Measurements from ENCODE around the gene GIT2. TPM values are rescaled to one million over a fixed set of nuclear protein-coding genes. Genes with fewer than 3 reads are reported as not detected.
"Not testable (repeated sequence)": the region's sequence is repeated elsewhere in the genome, so short reads cannot be mapped to it uniquely, and the experiment has no call there.

The GIT2 gene
- polyA plus RNA-seq, 1 donor from 2014 or later, result 93.4 TPM

DNA sequence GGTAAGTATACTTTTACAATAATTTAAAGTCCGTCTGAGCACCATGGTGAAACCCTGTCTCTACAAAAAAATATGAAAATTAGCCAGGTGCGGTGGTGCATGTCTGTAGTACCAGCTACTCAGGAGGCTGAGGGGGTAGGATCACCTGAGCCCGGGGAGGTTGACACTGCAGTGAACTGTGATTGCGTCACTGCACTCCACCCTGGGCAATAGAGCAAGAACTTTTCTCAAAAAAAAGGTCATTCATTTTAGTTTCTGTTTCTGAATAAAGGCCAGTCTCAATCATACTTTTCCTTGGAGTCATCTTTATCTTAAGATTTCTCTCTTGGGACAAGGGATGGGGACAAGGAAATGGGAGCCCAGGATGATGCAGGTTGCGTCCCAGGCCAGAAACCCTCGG is 16.0 kb upstream of the GIT2 start:
- Mint-ChIP-seq H3K27ac (peak overlapping the region; percentile 94 to 99 (median 99)), H3K36me3 (peaks cover 9% of the 10 kb centered on the region), H3K4me1 (peaks cover 44 to 52% (median 51%) of the 10 kb centered on the region in 3 donors), H3K27me3 (no peaks in the 10 kb centered on the region), H3K4me3 (peak overlapping the region; percentile 82 to 90 (median 84)), H3K9me3 (no peaks in the 10 kb centered on the region)

DNA sequence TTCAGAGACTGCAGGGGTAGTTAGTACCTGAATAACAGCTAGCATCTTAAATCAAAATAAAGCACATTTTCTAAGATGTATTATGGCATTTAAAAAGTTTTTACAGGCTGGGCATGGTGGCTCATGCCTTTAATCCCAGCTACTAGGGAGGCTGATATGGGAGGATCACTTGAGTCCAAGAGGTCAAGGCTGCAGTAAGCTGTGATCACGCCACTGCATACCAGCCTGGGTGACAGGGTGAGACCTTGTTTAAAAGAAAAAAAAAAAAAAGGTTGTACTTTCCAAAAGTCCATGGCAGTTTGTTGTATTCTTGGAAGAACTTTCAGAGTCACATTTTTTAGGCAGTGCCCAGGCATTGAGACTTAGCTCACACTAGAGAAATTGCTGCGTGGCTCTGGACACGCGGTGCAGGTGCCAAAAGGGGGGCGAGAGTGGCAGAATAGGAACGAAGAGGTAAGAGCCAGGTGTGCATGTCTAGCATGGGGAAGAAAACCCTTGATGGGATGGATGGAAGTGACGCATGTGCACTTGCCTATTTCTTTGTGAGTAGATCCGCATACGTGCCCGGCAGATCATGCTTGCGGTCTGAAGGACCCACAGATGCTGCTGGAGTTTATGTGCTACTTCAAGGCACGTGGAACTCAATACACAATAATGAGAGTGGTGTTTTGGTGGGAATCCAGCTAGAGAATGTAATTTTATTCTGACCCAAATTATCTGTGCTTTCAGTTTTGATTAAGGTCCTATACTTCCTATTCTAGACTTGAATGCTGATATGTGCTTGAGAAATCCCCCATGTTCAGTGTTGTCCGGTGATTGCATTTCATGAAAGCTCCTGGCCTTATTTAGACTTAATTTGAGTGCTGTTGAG is 14.9 kb upstream of the GIT2 start:
- H3K4me3 Mint-ChIP-seq, result peak overlapping the region; percentile 82 to 90 (median 84)

GRCh38 chr12:110008681-110009398 is 12.7 kb upstream of the GIT2 start:
- not testable (repeated sequence) for H3K36me3 Mint-ChIP-seq
- H3K4me1 Mint-ChIP-seq, result peaks cover 54 to 65% (median 64%) of the 10 kb centered on the region in 3 donors
- peak overlapping the region in 3 of 4 donors; percentile 83 to 90 (median 87) for H3K4me3 Mint-ChIP-seq

More for the DNA sequence above, 14.9 kb upstream of the GIT2 start:
- Mint-ChIP-seq H3K27ac (peak overlapping the region; percentile 94 to 99 (median 99)), H3K4me1 (peaks cover 47 to 61% (median 57%) of the 10 kb centered on the region in 3 donors), H3K36me3 (peaks cover 9% of the 10 kb centered on the region), H3K9me3 (no peaks in the 10 kb centered on the region), H3K27me3 (no peaks in the 10 kb centered on the region)

DNA sequence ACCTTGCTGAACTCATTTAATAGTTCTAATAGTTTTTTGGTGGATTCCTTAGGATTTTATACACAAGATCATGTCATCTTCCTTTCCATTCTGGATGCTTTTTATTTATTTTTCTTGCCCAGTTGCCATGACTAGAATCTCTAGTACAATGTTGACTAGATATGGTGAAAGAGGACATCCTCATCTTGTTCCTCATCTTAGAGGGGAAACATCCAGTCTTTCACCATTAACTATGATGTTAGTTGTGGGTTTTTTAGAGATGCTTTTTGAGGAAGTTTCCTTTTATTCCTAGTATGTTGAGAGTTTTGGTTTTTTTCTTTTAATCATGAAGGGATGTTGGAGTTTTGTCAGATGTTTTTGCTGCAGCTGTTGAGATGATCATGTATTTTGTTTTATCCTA is 11.7 kb upstream of the GIT2 start:
- peaks cover 63 to 73% (median 72%) of the 10 kb centered on the region in 3 donors for H3K4me1 Mint-ChIP-seq
- peak overlapping the region; percentile 26 to 94 (median 85) for H3K27ac Mint-ChIP-seq
- no peaks in the 10 kb centered on the region for H3K27me3 Mint-ChIP-seq
- H3K9me3 Mint-ChIP-seq, result no peaks in the 10 kb centered on the region
- H3K36me3 Mint-ChIP-seq, result peaks cover 9% of the 10 kb centered on the region
- peak overlapping the region in 3 of 4 donors; percentile 19 to 74 (median 58) for H3K4me3 Mint-ChIP-seq

More at GRCh38 chr12:110008681-110009398, 12.7 kb upstream of the GIT2 start:
- not testable (repeated sequence) for H3K9me3 Mint-ChIP-seq, H3K27me3 Mint-ChIP-seq
- peak overlapping the region; percentile 94 to 99 (median 99) for H3K27ac Mint-ChIP-seq

DNA sequence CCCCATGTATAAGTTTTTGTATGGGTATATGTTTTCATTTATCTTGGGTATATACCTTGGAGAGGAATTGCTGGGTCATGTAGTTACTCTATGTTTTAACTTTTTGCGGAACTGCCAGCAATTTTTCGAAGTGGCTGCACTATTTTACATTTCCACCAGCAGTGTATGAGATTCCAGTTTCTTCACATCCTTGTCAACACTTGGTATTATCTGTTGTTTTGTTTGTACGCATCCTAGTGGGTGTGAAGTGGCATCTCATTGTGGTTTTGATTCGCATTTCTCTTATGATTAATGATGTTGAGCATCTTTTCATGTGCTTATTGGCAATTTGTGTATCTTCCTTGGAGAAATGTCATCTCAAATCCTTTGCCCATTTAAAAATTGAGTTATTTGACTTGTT is 9.9 kb upstream of the GIT2 start:
- H3K4me3 Mint-ChIP-seq, result peak overlapping the region in 3 of 4 donors; percentile 67 to 91 (median 74)
- no peaks in the 10 kb centered on the region for H3K27me3 Mint-ChIP-seq
- peak overlapping the region in 2 of 3 donors; percentile 87 for H3K27ac Mint-ChIP-seq
- H3K9me3 Mint-ChIP-seq, result no peaks in the 10 kb centered on the region
- peaks cover 7% of the 10 kb centered on the region for H3K36me3 Mint-ChIP-seq
- peaks cover 54 to 67% (median 64%) of the 10 kb centered on the region in 3 donors for H3K4me1 Mint-ChIP-seq

GRCh38 chr12:110005319-110005973 is 9.3 kb upstream of the GIT2 start:
- H3K4me1 Mint-ChIP-seq, result peaks cover 55 to 64% (median 64%) of the 10 kb centered on the region in 3 donors
- H3K27me3 Mint-ChIP-seq, result no peaks in the 10 kb centered on the region

DNA sequence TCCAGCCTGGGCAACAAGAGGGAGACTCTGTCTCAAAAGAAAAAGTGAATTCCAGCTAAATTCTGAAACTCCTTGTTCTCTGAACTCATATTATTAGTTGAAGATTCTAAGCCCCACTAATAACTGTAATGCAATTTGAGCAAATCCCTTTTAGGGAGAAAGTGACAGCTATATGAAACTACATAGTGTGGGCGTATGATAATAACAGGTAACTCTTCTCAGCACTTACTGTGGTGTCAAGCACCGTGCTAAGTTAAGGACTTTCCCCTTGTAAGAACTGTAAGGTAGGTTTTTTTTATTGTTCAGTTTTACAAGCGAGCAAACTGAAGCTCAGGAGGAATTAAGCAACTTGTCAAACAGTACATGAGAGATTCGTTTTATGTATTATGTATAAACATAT is 8.4 kb upstream of the GIT2 start:
- peaks cover 50 to 57% (median 57%) of the 10 kb centered on the region in 3 donors for H3K4me1 Mint-ChIP-seq
- H3K4me3 Mint-ChIP-seq, result peak overlapping the region in 3 of 4 donors; percentile 73 to 91 (median 74)
- H3K9me3 Mint-ChIP-seq, result no peaks in the 10 kb centered on the region
- no peaks in the 10 kb centered on the region for H3K27me3 Mint-ChIP-seq
- H3K36me3 Mint-ChIP-seq, result peaks cover 9% of the 10 kb centered on the region
- peak overlapping the region; percentile 84 to 95 (median 87) for H3K27ac Mint-ChIP-seq

More at GRCh38 chr12:110005319-110005973, 9.3 kb upstream of the GIT2 start:
- Mint-ChIP-seq H3K9me3 (no peaks in the 10 kb centered on the region), H3K36me3 (peaks cover 9% of the 10 kb centered on the region), H3K27ac (peak overlapping the region; percentile 84 to 87 (median 87)), H3K4me3 (peak overlapping the region; percentile 67 to 91 (median 74))

- peak overlapping the region; percentile 84 to 95 (median 94) for H3K27ac Mint-ChIP-seq
- peak overlapping the region; percentile 48 to 99 (median 90) for H3K4me3 Mint-ChIP-seq
- peaks cover 7% of the 10 kb centered on the region for H3K36me3 Mint-ChIP-seq
- H3K9me3 Mint-ChIP-seq, result no peaks in the 10 kb centered on the region
- H3K4me1 Mint-ChIP-seq, result peaks cover 51 to 54% (median 52%) of the 10 kb centered on the region in 3 donors
- no peaks in the 10 kb centered on the region for H3K27me3 Mint-ChIP-seq
Measured at GRCh38 chr12:110002676-110003515, 6.7 kb upstream of the GIT2 start.

GRCh38 chr12:110001596-110001995 is 5.4 kb upstream of the GIT2 start:
- peaks cover 6% of the 10 kb centered on the region for H3K36me3 Mint-ChIP-seq
- H3K4me3 Mint-ChIP-seq, result peak overlapping the region; percentile 82 to 100 (median 98)
- peaks cover 52 to 57% (median 56%) of the 10 kb centered on the region in 3 donors for H3K4me1 Mint-ChIP-seq
- H3K27ac Mint-ChIP-seq, result peak overlapping the region in 2 of 3 donors; percentile 94 to 99
- H3K27me3 Mint-ChIP-seq, result no peaks in the 10 kb centered on the region
- H3K9me3 Mint-ChIP-seq, result no peaks in the 10 kb centered on the region

GRCh38 chr12:109999983-110000505 is 3.9 kb upstream of the GIT2 start:
- peak overlapping the region; percentile 97 to 100 (median 98) for H3K4me3 Mint-ChIP-seq
- no peaks in the 10 kb centered on the region for H3K27me3 Mint-ChIP-seq
- peak overlapping the region; percentile 94 to 99 (median 97) for H3K27ac Mint-ChIP-seq
- H3K4me1 Mint-ChIP-seq, result peaks cover 44 to 52% (median 50%) of the 10 kb centered on the region in 3 donors
- no peaks in the 10 kb centered on the region for H3K9me3 Mint-ChIP-seq
- H3K36me3 Mint-ChIP-seq, result peaks cover 6% of the 10 kb centered on the region

DNA sequence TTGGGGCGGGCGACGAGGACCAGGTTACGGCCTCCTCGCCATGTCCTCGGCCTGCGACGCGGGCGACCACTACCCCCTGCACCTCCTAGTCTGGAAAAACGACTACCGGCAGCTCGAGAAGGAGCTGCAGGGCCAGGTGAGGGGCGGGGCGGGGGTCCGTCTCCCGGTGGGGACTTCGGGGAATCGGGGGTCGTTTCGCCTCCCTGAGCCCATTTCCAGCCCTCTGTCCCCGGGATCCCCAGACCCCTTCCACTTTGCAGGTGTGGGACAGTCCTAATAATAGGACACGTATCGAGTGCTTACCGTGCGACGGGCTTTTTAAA is 3.4 kb upstream of the GIT2 start:
- Mint-ChIP-seq H3K36me3 (peaks cover 6% of the 10 kb centered on the region), H3K4me1 (peaks cover 45 to 53% (median 49%) of the 10 kb centered on the region in 3 donors), H3K4me3 (peak overlapping the region; percentile 97 to 100 (median 98)), H3K27ac (peak overlapping the region; percentile 94 to 99 (median 97)), H3K27me3 (no peaks in the 10 kb centered on the region), H3K9me3 (no peaks in the 10 kb centered on the region)

DNA sequence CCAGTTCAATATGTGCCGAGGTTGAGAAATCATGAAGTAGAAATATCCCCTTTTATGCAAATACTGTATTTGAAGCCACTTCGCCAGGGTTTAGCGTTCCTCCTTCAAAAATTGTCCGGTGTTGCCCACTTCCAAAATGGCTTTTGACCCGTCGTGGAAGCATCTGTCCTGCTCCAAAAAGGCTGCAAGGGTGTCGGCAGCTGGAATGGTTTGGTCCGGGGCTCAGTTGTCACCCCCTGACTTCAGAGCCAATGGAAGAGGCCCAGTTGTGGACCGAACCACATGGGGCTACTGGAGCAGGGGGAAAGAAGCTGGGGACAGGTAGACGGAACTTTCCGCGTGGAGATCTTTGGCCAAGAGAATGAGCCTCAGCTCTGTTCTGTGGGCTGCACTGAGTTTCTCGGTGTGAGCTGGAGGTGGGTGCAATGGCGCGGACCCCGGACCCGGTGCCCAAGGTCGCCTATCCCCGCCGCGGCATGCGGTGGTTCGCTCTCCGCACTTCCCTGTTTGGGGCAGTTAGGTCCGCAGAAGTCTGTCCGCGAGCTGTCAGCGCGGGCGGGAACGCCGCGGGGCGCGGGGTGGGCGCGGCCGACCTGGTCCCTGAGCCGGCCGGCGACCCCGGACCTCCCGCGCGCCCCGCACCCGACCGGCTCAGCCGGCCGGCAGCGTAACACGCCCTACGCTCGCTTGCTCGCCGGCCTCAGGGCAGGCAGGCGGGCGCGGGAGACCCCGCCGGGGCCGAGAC is 2.9 kb upstream of the GIT2 start, which contains the start of gene ANKRD13A:
Gene ANKRD13A, plus strand, starts transcription at position 527 of the 745 bp plus-strand sequence. CDS start 259 bp downstream, outside the sequence.
- H3K4me1 Mint-ChIP-seq, result peaks cover 47 to 55% (median 49%) of the 10 kb centered on the region in 3 donors
- H3K27ac Mint-ChIP-seq, result peak within 1 kb of the TSS; percentile 94 to 100 (median 98)
- peaks cover 6% of the 10 kb centered on the region for H3K36me3 Mint-ChIP-seq
- no peaks in the 10 kb centered on the region for H3K9me3 Mint-ChIP-seq
- H3K4me3 Mint-ChIP-seq, result peak within 1 kb of the TSS; percentile 97 to 100 (median 98)
- H3K27me3 Mint-ChIP-seq, result no peaks in the 10 kb centered on the region

All from IgD-negative memory B cell (primary cell).